Measurements from ENCODE around the gene SLC9A9.
"Not testable (repeated sequence)": the region's sequence is repeated elsewhere in the genome, so short reads cannot be mapped to it uniquely, and the experiment has no call there.

The SLC9A9 gene

DNA sequence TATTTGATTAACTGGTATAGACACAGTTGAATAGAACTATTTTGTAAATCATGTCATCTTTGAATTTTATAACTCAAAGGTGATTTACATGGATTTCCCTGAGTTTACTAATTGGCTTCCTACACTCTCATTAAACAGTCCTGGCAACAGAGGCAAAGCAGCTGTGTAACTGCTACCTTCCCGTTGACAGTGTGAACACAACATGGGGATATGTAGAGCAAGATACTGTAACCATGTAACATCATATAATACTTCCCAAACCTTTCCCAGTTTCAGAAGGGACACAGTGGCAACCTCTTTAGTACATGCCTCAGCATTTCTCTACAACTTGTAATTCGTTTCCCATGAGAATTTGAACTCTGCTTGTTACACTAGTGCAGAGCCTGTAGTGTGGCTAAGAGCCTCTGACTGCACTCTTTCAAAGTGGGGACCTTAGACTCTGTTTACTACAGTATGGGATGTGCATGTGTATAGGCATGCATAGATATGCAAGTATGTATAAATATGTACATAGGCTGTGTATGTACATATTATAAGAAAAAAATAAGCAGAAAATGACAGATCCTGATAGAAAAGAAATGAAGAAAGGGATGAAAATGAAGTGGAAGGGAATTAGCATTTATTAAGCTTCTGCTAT, 299.3 kb downstream of the SLC9A9 start:
- intact Hi-C loops (cut with DNase I) = no loop called here
- no peak for DNase-seq

DNA sequence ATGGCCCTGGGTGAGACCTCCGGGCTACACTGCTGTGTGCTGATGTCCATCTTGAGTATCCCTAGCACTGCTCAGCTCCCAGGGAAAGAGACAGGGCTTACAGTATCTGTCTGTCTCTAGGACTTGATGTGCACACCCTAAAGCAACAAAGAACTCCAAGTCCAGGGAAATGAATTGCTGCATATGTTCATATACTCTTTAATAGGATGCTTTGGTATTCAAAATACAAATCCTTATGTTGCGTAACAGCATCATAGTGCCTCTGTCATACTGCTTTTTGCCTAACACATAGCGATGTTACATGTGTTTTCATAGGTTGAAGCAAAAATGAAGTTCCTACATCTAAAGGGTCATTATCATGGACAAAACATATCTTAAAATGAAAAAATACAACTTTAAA, 299.9 kb downstream of the SLC9A9 start:
- intact Hi-C loops (cut with DNase I) = no loop called here
- no peak for DNase-seq

DNA sequence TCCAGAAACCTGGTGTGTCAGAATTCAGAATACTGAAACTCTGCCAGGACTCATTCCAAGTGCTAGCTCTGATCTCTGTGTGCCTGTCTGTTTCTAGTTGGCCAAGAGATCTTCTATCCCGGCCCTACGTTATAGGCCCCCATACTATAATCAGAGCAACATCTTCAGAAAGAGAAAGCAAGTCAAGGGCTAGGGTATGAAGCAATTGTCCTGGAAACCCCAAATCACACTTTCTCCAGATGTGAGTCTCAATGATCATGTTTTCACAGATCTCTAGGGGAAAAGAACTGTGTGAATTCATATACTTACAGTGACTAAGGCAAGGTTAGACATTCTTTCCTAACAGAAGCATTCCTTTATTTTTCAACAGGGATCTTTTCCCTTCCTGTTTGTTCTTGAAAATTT, 309.7 kb downstream of the SLC9A9 start:
- intact Hi-C loops (cut with DNase I) = no loop called here
- no peak for DNase-seq

DNA sequence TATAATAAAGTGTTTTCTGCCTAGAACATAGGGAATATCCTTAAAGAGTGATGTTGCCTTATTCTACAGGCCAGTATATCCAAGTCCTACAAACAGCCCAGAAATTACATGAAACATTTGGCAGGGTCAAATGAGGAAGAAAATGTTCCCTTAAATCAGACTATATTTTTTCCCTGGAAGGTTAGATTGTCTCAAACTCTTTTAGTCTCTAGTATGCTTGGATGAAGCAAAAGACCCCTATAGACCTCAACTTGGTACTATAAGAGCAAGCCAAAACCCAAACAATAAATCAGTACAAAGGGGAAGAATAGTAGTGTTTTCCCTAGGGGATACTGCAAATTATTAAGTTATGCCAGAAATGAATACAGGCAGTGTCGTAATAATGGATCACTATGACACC, 310.2 kb downstream of the SLC9A9 start:
- intact Hi-C loops (cut with DNase I) = no loop called here
- DNase-seq = no peak

DNA sequence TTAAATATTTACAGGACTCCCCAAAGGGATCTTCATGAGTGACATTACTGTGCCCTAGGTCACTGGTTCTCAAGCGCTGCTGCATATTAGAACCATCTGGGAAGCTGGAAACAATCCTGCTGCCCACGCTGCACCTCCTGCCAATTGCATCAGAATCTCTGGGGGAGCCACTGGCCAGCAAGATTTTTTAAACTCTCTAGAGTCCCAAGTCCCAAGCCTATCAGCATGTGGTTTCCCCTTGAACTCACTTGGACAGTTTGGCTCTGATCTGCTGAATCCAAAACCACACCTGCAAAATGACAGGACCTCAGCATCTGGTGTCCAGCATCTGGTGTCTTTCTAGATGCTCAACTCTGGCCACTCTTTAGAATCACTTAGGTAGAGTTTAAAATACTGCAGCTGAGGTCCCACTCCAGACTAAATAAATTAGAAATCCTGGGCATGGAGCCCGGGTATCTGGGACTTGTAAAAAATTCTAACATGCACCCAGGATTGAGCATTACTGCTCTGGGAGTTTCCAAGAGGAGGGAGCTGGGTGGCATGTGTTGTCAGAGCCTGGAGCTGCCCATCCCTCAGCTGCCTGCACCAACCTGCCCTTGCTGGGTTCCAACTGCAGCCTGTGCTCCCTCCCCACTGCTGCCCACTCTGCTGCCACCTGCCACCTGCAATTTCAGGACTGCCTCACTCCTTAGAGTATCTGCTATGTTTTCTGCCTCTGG, 311.3 kb downstream of the SLC9A9 start:
- intact Hi-C loops (cut with DNase I) = no loop called here
- DNase-seq = no peak

DNA sequence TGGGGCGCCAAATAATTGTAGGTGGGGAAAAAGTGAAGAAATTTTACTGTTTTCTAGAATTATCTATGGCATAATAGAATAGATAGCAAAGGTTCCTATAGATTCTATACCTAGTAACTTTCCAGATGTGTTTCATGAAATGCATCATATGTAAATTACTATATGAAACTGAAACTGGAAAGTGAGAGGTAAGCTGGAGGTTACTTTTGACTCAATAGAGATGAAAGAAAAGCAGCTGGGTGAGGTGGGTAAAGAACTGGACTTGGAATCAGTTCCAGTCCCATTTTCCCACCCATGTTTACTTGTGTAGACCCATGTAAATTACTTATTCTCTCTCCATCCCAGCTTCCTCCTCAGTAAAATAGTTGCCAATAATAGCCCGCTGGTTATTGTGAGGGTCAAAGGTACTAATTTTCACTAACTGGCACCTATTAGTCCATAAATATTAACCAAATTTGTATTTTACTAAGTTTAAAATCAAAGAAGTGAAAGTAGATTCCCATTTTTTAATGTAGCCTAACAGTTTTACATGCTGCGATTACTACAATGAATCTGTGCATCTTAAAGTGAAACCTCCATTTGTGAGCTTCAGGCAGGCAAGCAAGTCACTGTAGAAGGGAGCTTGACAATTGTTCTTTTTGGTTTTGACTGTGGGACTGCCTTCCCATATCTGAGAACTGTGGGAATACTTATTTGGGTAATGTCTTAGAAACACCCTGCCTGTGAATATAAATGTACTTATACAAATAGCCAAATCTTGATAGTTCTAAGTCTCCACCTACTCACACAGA, 312.1 kb downstream of the SLC9A9 start:
- intact Hi-C loops (cut with DNase I) = no loop called here
- no peak for DNase-seq

DNA sequence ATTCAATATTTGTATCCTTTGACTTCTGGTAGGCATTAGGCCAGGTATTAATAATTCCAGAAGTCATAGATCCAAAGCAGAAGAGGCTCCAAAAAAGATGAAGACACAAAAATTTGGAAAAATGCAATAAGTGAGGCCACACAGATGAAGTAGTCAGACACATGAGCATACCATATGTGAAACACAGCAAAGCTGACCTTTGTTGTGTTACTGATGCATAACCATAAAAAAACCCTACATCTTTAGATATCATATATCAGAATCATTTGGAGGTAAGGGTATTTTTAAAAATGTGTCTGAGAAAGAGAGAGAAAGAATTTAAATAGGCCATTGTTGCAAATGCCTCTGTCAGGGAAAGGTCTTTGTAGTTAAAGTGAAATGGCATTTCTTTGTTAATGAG, 314.9 kb downstream of the SLC9A9 start:
- intact Hi-C loops (cut with DNase I) = no loop called here
- DNase-seq = no peak

DNA sequence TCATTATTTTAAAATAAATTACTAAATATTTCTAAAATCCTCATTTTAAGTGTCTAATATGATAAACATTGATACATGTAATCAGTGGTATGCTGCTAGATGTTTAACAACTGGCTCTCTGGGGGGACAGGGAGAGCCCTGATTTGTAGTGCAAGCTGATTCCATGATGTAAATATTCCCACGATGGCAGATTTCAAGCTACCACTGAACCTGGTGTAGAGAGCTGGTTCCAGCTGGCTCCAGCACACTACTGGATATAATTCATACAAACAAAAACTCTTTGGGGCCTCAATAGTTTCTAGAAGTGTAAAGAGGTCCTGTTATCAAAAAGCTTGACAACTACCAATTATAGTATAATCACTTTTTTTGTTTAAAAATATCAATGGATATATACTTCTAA, 316.2 kb downstream of the SLC9A9 start:
- no peak for DNase-seq
- intact Hi-C loops (cut with DNase I) = no loop called here

DNA sequence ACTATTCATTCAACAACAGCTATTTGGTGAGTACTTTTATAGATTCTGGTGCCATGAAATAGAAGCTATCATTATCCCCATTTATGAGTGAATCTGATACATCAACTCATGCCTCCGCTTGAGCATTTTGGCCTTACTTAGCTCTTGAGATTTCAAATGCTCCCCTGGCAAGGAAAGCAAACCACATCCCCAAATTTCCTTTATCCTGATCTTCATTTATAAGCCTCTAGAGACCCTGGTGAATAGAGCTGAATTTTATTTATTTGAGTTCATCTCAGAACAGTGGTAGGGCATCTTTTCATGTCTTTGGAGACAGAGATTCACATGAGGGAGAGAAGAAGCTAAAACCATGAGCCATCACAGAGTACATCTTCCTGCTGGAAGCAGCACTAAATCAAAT, 317.2 kb downstream of the SLC9A9 start:
- intact Hi-C loops (cut with DNase I) = no loop called here
- no peak for DNase-seq

DNA sequence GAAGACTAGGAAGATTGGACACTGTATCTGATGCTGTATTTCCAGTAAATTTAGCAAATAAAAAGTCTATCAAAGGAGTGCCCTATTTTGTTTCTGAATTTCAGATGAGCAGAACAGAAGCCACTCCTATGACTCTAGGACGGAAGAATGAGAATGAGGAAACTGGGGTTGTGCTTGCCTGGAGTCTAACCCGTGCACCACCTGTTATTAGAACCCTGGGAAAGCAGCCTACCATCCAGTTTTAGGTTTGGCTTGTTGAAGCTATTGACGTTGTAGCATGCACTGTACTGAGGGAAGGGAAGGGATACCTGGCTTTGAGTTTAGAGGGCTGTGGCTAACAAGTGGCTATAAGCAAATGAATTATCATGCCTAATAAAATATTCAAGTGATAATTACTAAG, 318.5 kb downstream of the SLC9A9 start:
- DNase-seq = no peak
- intact Hi-C loops (cut with DNase I) = no loop called here

DNA sequence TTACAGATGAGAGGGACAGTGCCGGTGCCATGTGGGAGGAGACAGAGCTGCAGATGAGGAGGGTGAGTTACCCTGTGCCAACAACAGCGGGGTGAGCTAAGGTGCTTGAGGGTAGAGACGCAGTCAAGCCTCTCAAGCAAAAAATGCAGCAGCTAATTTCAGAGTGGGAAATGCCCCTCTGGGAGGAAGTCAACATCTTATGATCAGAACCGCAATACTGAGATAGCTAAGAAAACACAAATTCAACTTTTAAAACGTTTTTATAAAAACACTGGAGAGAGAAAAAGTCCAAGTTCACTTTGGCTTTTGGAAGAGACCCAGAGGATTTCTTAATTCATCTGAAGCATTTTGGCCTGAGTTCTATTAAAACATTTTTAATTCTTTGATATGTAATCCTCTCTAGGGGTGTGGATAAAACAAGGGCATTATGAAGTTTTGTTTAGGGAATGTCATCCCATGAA, 319.2 kb downstream of the SLC9A9 start:
- intact Hi-C loops (cut with DNase I) = no loop called here
- DNase-seq = peak in 1 of 42 donors; percentile 9

DNA sequence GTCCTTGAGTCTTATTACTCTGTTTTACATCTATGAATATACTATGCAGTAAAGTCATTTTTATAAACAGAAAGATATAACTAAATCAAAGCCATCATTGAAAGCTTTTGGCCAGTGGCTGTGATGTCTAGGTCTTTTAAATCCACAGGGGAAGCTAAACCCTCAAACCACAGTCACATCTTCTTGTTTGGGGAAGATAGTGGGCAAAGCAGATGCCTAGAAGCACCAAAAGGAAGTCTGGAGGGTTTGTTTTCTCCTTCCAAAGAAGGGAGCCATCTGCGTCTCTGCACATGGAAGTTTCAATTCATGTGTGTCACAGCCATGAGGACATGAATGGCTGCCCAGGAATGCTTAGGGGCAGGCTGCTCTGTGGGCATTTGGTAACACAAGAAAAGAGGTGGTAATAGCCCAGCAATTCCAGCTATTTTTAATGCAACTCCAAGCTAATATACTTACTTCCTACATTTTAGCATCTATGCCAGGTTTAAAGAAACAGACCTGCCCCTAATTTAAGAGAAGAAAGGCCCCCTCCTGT, 322.2 kb downstream of the SLC9A9 start:
- DNase-seq = no peak
- intact Hi-C loops (cut with DNase I) = no loop called here

DNA sequence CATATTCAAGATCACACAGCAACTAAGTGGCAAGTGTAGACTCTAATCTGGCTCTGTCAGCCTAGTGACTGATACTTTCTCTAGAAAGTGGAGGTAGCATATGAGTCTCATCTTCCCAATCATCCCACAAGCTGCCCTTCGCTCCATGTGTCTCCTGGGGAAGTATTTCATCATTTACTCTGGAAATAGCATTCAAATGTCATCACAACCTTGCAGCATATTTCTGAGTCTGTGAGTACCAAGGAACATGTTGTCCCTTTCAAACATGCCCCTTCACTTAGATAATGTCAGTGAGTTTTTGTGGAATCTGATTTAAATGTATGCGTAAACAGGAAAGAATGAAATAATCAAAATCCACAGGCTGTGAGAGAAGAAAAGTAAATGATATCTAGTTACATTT, 322.9 kb downstream of the SLC9A9 start:
- DNase-seq = no peak
- intact Hi-C loops (cut with DNase I) = no loop called here

DNA sequence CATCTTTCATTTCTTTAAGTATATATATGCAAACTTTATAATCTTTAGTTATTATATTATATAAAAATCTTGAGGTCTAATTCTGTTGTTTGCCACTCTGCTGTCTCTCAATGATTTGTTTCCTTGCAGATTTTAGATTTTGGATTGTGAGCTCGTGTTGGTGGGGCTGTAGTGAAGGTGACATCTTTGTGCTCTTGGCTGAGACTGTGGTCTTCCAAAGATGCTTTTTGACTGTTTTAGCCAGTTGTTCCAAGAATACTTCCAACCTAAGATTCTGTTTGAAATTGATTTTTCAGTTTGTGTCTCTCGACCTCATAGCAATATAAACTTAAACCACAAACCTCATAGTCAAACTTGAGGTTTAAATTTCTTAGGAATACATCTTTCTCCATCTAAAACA, 326.5 kb downstream of the SLC9A9 start:
- intact Hi-C loops (cut with DNase I) = no loop called here
- DNase-seq = no peak

DNA sequence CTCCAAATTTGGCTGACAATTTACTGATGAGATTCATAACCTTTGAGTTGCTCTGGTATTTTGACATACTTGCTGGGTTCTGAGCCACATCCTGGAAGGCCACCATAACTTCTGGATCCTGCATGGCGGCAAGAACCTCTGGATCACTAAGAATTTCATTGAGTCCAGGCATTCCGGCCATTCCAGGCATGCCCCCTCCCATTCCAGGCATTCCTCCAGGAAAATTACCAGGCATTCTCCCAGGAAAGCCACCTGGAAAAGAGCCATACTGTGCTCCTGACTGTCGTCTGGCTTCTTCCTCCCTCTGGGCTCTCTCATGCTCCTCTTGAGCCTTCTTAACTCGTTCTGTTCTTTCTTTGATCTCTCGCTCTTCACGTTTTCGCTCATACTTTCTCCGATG, 331.1 kb downstream of the SLC9A9 start:
- DNase-seq; intact Hi-C loops (cut with DNase I): not testable (repeated sequence)

DNA sequence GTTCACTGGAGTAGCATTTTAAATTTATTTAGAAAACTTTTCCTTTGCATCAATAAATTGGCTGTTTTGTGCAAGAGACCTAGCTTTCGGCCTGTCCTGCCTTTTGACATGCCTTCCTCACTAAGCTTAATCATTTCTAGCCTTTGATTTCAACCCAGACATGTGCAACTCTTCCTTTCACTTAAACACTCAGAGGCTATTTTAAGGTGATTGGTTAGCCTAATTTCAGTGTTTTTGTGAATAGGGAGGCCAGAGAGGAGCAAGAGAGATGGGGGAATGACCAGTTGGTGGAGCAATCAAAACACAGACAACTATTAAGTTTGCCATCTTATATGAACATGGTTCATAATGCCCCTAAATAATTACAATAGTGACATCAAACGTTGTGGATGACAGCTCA, 333.4 kb downstream of the SLC9A9 start:
- DNase-seq = no peak
- intact Hi-C loops (cut with DNase I) = no loop called here

DNA sequence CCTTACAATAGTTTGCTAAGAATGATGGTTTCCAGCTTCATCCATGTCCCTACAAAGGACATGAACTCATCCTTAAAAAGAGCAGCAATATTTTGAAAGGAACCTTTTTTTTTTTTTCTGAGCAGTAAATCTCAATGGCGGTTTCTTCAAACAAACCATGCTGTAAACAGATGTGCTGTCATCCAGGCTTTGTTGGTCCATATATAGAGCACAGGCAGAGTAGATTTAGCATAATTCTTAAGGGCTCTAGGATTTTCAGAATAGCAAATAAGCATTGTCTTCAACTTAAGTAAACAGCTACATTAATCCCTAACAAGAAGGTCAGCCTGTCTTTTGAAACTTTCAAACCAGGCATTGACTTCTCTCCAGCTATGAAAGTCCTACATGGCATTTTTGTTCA, 334.2 kb downstream of the SLC9A9 start:
- DNase-seq = no peak
- intact Hi-C loops (cut with DNase I) = no loop called here

DNA sequence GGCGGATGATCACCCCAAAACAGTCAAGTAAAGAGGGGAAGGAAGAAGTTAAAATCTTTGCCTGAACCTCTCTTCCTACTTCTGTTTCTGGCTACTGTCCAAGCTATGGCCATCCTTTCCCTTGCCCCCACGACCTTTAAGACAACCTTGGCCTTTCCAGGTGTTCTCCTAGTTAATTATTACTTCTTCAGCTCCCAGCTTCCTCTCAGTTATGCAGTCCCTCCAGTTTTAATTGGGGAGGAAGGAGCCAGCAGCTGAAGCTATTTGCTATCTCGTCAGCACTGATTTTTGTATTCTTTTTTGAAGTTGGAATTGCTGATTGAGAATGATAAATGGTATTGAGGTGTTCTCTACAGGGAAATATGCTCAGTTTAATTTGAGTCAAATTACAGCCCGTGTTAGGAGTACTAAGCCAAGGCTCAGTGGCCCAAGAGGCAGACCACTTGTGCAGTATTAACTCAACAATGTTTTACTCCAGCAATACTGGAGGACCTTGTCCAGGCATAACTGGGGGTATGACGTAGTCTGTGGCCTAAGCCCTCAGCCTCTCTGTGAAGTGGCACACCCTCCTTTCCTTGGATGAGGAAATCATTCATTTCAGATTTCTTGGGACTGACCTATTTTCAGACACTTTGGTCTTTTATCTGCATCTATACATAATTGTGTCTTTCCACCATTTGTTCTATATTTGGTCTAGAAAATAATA, 336.9 kb downstream of the SLC9A9 start:
- intact Hi-C loops (cut with DNase I) = no loop called here
- no peak for DNase-seq

DNA sequence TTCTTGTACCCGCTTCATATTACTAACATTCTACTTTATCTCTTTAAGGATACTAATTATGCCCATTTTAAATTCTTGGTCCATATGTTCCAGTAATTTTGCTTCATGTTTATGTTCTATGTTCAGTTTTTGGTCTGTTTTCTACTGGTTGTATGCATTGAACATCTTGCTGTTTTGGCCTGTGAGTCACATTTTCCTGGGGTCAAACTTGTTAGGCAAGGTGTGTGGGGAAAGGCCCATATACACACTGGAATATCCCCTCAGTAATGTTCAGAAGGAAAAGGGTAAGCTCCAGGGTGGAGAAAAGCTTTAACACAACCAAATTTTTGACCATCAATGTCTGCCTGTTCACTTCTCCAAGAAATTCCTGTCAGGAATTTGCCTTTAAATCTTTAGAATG, 337.7 kb downstream of the SLC9A9 start:
- intact Hi-C loops (cut with DNase I) = no loop called here
- no peak for DNase-seq
